ENCODE measurements around the gene DHRS9. TPM values are rescaled to one million over a fixed set of nuclear protein-coding genes. Genes with fewer than 3 reads are reported as not detected.
"Not testable (repeated sequence)": the region's sequence is repeated elsewhere in the genome, so short reads cannot be mapped to it uniquely, and the experiment has no call there.

The DHRS9 gene
- total and polyA plus RNA-seq, 12 donors, result 0.09 to 1.7 (median 0.39) TPM; not detected in 5

DNA sequence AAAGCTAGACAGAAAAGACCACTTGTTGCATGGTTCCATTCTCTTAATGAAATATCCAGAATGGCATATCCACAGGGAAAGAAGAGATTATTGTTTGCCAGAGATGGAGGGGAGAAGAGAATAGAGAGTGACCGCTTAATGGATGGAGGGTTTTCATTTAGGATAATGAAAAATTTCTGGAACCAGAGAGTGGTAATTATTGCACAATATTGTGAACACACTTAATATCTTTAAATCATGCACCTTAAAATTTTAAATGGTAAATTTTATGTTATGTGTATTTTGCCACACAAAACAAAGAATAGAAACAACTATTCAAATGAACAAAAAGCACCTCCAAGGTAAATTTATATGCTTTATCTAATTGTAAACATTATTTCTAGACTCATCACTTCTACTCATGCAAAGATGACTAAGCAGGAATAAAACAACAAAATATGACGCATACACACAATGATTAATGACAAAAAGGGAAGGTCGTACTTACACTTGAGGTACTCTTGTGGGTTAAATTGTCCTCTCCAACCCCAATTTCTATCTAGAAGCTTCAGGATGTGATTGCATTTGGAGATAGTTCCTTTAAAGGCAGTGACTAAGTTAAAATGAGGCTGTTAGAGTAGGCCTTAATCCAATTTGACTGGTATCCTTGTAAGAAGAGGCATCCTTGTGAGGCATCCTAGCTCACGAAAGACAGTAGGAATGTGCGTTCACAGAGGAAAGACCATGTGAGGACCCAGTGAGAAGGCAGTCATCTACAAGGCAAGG lies 18.7 kb upstream of the DHRS9 start:
- intact Hi-C loops (cut with DNase I), result no loop called here
- no peaks in the 10 kb centered on the region for H3K27me3 ChIP-seq
- H3K36me3 ChIP-seq (replicated peaks in 1 of 2), result no peaks in the 10 kb centered on the region
- H3K9me3 ChIP-seq (replicated peaks in 1 of 3), result no peaks in the 10 kb centered on the region
- 67 to 80% (median 70%) methylated on average over 5 of the region's 5 CpGs for WGBS, 4 donors
- no peak overlapping the region for H3K4me3 ChIP-seq
- H3K4me1 ChIP-seq (replicated peaks in 1 of 2), result no peaks in the 10 kb centered on the region
- DNase-seq, result no peak
- H3K27ac ChIP-seq, result no peak overlapping the region
- TF ChIP-seq CTCF (IDR thresholded peaks at IDR 0.05) (no peak), POLR2A (IDR thresholded peaks at IDR 0.05) (no peak)

DNA sequence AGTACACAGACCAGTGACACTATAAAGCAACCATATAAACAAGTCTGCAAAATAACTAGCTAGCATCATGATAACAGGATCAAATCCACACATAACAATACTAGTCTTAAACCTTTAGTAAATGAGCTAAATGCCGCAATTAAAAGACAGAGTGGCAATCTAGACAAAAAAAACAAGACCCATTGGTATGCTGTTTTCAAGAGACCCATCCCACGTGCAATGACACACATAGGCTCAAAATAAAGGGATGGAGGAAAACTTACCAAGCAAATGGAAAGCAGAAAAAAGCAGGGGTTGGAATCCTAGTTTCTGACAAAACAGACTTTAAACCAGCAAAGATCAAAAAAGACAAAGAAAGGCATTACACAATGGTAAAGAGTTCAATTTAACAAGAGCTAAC lies 14.8 kb upstream of the DHRS9 start:
- H3K27me3 ChIP-seq; H3K36me3 ChIP-seq (replicated peaks in 1 of 2); H3K4me1 ChIP-seq (replicated peaks in 1 of 2); DNase-seq; intact Hi-C loops (cut with DNase I); H3K4me3 ChIP-seq; H3K9me3 ChIP-seq (replicated peaks in 1 of 3); H3K27ac ChIP-seq: not testable (repeated sequence)
- WGBS, 4 donors, result 67 to 90% (median 76%) methylated on average over 2 of the region's 2 CpGs

DNA sequence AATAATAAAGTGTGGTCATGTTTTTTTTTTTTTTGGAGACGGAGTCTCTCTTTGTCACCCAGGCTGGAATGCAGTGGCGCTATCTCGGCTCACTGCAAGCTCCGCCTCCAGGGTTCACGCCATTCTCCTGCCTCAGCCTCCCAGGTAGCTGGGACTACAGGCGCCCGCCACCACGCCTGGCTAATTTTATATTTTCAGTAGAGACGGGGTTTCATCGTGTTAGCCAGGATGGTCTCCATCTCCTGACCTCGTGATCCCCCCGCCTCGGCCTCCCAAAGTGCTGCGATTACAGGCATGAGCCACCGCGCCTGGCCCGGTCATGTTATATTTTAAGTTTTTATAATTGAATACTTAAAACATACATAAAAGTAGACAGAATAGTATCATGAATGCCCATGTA lies 5.2 kb upstream of the DHRS9 start:
- H3K27me3 ChIP-seq; H3K27ac ChIP-seq; intact Hi-C loops (cut with DNase I); H3K4me3 ChIP-seq; H3K4me1 ChIP-seq (replicated peaks in 1 of 2); H3K36me3 ChIP-seq (replicated peaks in 1 of 2); DNase-seq; H3K9me3 ChIP-seq (replicated peaks in 1 of 3): not testable (repeated sequence)
- WGBS, 4 donors, result 93 to 96% (median 95%) methylated on average over 17 of the region's 17 CpGs

- Histone ChIP-seq H3K4me3 (no peak overlapping the region), H3K9me3 (replicated peaks in 1 of 3) (no peaks in the 10 kb centered on the region), H3K36me3 (replicated peaks in 1 of 2) (no peaks in the 10 kb centered on the region), H3K27ac (no peak overlapping the region), H3K27me3 (no peaks in the 10 kb centered on the region), H3K4me1 (replicated peaks in 1 of 2) (no peaks in the 10 kb centered on the region)
- TF ChIP-seq POLR2A (IDR thresholded peaks at IDR 0.05), result no peak
- no peak for TF ChIP-seq CTCF (IDR thresholded peaks at IDR 0.05)
- intact Hi-C loops (cut with DNase I), result no loop called here
- DNase-seq, result no peak
- 39 to 68% (median 64%) methylated on average over 1 of the region's 1 CpG for WGBS, 4 donors
Measured at GRCh38 chr2:169065422-169065821, 3.9 kb upstream of the DHRS9 start.

DNA sequence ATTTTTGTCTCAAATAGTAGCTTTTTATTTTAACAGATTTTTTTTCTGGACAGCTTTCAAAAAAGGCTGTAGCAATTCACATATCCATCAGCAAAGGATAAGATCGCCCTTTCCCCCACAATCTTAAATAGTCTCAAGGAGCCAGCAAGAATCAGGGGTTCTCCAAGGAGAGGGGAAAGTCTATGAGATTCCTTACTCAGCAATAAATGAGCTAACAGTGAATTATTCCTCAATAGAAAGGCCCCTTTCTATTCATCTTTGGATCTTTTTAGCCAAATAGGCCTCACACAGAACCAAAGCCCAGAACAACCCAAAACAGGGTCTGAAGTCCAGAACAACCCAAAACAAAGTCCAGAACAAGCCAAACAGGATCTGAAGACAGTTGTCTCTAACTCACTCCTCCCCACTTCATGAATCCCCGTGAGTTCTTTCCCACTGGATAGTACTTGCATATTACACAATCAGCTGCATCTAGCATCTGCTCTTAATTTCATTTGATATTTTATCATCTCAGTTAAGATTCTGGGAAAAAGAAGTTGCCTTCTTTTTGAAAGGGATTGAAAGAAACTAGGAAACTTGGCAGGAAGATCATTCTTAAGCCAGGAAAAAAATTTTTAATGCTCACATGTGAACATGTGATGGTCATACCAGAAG lies 3.4 kb upstream of the DHRS9 start:
- 63 to 82% (median 70%) methylated on average over 2 of the region's 2 CpGs for WGBS, 4 donors
- Histone ChIP-seq H3K4me1 (replicated peaks in 1 of 2) (no peaks in the 10 kb centered on the region), H3K4me3 (no peak overlapping the region), H3K9me3 (replicated peaks in 1 of 3) (no peaks in the 10 kb centered on the region), H3K27ac (no peak overlapping the region), H3K27me3 (no peaks in the 10 kb centered on the region), H3K36me3 (replicated peaks in 1 of 2) (no peaks in the 10 kb centered on the region)
- no peak for TF ChIP-seq POLR2A (IDR thresholded peaks at IDR 0.05)
- TF ChIP-seq CTCF (IDR thresholded peaks at IDR 0.05), result no peak
- intact Hi-C loops (cut with DNase I), result no loop called here
- no peak for DNase-seq
